ENCODE results near the gene KDM5A. TPM values are rescaled to one million over a fixed set of nuclear protein-coding genes. Genes with fewer than 3 reads are reported as not detected.
A peak's percentile ranks its signal among the peaks of the same experiment; 100 is the strongest.

KDM5A gene
- total and polyA plus RNA-seq, 4 donors: 6.2 to 101 (median 36.1) TPM

DNA sequence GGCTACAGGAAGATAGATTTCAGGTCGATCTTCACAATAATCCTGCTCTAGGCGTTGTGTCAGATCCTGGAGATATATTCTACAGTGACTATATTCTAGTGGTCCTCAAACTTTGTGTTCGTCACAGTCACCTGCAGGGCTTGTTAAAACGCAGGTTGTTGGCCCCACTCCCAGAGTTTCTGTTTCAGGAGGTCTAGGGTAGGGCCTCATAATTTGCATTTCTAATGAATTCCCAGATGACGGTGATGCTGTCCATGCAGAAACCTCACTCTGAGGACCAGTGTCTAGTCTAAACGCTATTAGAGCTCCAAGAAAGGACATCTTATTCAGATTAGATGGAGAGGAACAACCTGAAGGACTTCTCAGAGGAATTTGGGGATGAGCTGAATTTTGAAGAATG lies 113.3 kb downstream of the KDM5A start:
- H3K27ac ChIP-seq (ENCODE audit: low read depth in 1 of 2, low read length in 1 of 2): no peak overlapping the region
- no peak overlapping the region for H3K4me3 ChIP-seq
- no peaks in the 10 kb centered on the region for H3K27me3 ChIP-seq (ENCODE audit: control insufficient read depth in 3 of 3, insufficient read depth in 3 of 3, low read length in 2 of 3)
- WGBS, 2 donors: 84 to 88% methylated on average over 6 of the region's 6 CpGs
- TF ChIP-seq, protein P1, sequence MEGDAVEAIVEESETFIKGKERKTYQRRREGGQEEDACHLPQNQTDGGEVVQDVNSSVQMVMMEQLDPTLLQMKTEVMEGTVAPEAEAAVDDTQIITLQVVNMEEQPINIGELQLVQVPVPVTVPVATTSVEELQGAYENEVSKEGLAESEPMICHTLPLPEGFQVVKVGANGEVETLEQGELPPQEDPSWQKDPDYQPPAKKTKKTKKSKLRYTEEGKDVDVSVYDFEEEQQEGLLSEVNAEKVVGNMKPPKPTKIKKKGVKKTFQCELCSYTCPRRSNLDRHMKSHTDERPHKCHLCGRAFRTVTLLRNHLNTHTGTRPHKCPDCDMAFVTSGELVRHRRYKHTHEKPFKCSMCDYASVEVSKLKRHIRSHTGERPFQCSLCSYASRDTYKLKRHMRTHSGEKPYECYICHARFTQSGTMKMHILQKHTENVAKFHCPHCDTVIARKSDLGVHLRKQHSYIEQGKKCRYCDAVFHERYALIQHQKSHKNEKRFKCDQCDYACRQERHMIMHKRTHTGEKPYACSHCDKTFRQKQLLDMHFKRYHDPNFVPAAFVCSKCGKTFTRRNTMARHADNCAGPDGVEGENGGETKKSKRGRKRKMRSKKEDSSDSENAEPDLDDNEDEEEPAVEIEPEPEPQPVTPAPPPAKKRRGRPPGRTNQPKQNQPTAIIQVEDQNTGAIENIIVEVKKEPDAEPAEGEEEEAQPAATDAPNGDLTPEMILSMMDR (IDR thresholded peaks at IDR 0.05; ENCODE audit: control extremely low read depth, extremely low read depth): no peak
- peaks cover 0 to 4% (median 0%) of the 10 kb centered on the region in 4 donors for H3K36me3 ChIP-seq (ENCODE audit: control insufficient read depth in 4 of 4, insufficient read depth in 4 of 4, low read length in 4 of 4)
- no peak for DNase-seq
- peaks cover 0 to 2% (median 0%) of the 10 kb centered on the region in 5 donors for H3K4me1 ChIP-seq (ENCODE audit: control insufficient read depth in 5 of 5, insufficient read depth in 5 of 5, low read length in 5 of 5)
- H3K9me3 ChIP-seq (ENCODE audit: control insufficient read depth in 4 of 4, insufficient read depth in 3 of 4, low read length in 3 of 4): no peaks in the 10 kb centered on the region
- no peak for ATAC-seq (ENCODE audit: insufficient read depth, low FRiP score)
- H3K9ac ChIP-seq (ENCODE audit: insufficient read depth in 1 of 2, low read length in 2 of 2): no peak overlapping the region

GRCh38 chr12:273382-273781 lies 115.7 kb downstream of the KDM5A start:
- ATAC-seq (ENCODE audit: insufficient read depth, low FRiP score) (no peak), DNase-seq (peak in 1 of 3 donors; percentile 11)
- H3K9me3 ChIP-seq (ENCODE audit: control insufficient read depth in 4 of 4, insufficient read depth in 3 of 4, low read length in 3 of 4): no peaks in the 10 kb centered on the region
- no peaks in the 10 kb centered on the region for H3K36me3 ChIP-seq (ENCODE audit: control insufficient read depth in 4 of 4, insufficient read depth in 4 of 4, low read length in 4 of 4)
- H3K9ac ChIP-seq (ENCODE audit: insufficient read depth in 1 of 2, low read length in 2 of 2): no peak overlapping the region
- 34 to 43% methylated on average over 3 of the region's 3 CpGs for WGBS, 2 donors
- no peak overlapping the region for H3K27ac ChIP-seq (ENCODE audit: low read depth in 1 of 2, low read length in 1 of 2)
- H3K4me3 ChIP-seq: no peak overlapping the region
- peaks cover 0 to 10% (median 4%) of the 10 kb centered on the region in 5 donors for H3K4me1 ChIP-seq (ENCODE audit: control insufficient read depth in 5 of 5, insufficient read depth in 5 of 5, low read length in 5 of 5)
- H3K27me3 ChIP-seq (ENCODE audit: control insufficient read depth in 3 of 3, insufficient read depth in 3 of 3, low read length in 2 of 3): peaks cover 0 to 6% (median 3%) of the 10 kb centered on the region in 3 donors
- TF ChIP-seq, protein P1 (IDR thresholded peaks at IDR 0.05; ENCODE audit: control extremely low read depth, extremely low read depth): no peak

GRCh38 chr12:272942-273341 lies 116.2 kb downstream of the KDM5A start:
- no peak overlapping the region for H3K4me3 ChIP-seq
- TF ChIP-seq, protein P1 (IDR thresholded peaks at IDR 0.05; ENCODE audit: control extremely low read depth, extremely low read depth): no peak
- DNase-seq: no peak
- peaks cover 0 to 10% (median 4%) of the 10 kb centered on the region in 3 donors for H3K27me3 ChIP-seq (ENCODE audit: control insufficient read depth in 3 of 3, insufficient read depth in 3 of 3, low read length in 2 of 3)
- H3K4me1 ChIP-seq (ENCODE audit: control insufficient read depth in 5 of 5, insufficient read depth in 5 of 5, low read length in 5 of 5): peaks cover 0 to 14% (median 5%) of the 10 kb centered on the region in 5 donors
- 80 to 82% methylated on average over 6 of the region's 6 CpGs for WGBS, 2 donors
- no peak overlapping the region for H3K27ac ChIP-seq (ENCODE audit: low read depth in 1 of 2, low read length in 1 of 2)
- H3K9me3 ChIP-seq (ENCODE audit: control insufficient read depth in 4 of 4, insufficient read depth in 3 of 4, low read length in 3 of 4): no peaks in the 10 kb centered on the region
- H3K36me3 ChIP-seq (ENCODE audit: control insufficient read depth in 4 of 4, insufficient read depth in 4 of 4, low read length in 4 of 4): no peaks in the 10 kb centered on the region
- no peak overlapping the region for H3K9ac ChIP-seq (ENCODE audit: insufficient read depth in 1 of 2, low read length in 2 of 2)
- ATAC-seq (ENCODE audit: insufficient read depth, low FRiP score): no peak

DNA sequence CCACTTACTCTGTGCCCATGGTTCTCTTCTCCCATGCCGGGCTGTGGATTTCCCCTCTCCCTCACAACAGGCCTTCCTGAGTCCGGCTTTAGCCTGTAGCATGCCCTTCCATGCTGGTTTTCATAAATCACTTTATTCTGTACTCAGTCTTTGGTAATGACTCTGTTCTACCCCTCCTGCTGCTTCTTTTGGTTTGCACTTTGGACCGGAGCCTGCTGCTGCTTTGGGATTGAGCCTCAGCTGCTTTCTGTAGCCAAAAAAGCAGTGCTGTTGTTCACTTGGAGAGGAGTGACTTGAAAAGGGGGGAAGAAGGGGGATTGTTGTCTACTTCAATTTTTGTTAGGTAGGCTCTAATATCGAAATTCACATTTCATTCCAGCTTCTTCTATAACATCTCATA lies 118.0 kb downstream of the KDM5A start:
- WGBS, 2 donors: 80 to 87% methylated on average over 4 of the region's 4 CpGs
- no peak overlapping the region for H3K27ac ChIP-seq (ENCODE audit: low read depth in 1 of 2, low read length in 1 of 2)
- H3K4me1 ChIP-seq (ENCODE audit: control insufficient read depth in 5 of 5, insufficient read depth in 5 of 5, low read length in 5 of 5): peaks cover 0 to 21% (median 5%) of the 10 kb centered on the region in 5 donors
- ATAC-seq (ENCODE audit: insufficient read depth, low FRiP score) (no peak), DNase-seq (peak in 1 of 3 donors; percentile 61)
- TF ChIP-seq, protein P1 (IDR thresholded peaks at IDR 0.05; ENCODE audit: control extremely low read depth, extremely low read depth): no peak
- no peaks in the 10 kb centered on the region for H3K36me3 ChIP-seq (ENCODE audit: control insufficient read depth in 4 of 4, insufficient read depth in 4 of 4, low read length in 4 of 4)
- H3K9me3 ChIP-seq (ENCODE audit: control insufficient read depth in 4 of 4, insufficient read depth in 3 of 4, low read length in 3 of 4): no peaks in the 10 kb centered on the region
- no peak overlapping the region for H3K9ac ChIP-seq (ENCODE audit: insufficient read depth in 1 of 2, low read length in 2 of 2)
- no peak overlapping the region for H3K4me3 ChIP-seq
- peaks cover 0 to 14% (median 8%) of the 10 kb centered on the region in 3 donors for H3K27me3 ChIP-seq (ENCODE audit: control insufficient read depth in 3 of 3, insufficient read depth in 3 of 3, low read length in 2 of 3)

All from lung (tissue), 12 donors.